ENCODE data around the gene BCOR. TPM values are rescaled to one million over a fixed set of nuclear protein-coding genes. Genes with fewer than 3 reads are reported as not detected.

BCOR gene
- total RNA-seq, 1 donor from 2014 or later, result 41.3 TPM

- no peak for DNase-seq (ENCODE audit: low spot score)
Observed at GRCh38 chrX:40112996-40113395, 15.2 kb upstream of the BCOR start.

DNA sequence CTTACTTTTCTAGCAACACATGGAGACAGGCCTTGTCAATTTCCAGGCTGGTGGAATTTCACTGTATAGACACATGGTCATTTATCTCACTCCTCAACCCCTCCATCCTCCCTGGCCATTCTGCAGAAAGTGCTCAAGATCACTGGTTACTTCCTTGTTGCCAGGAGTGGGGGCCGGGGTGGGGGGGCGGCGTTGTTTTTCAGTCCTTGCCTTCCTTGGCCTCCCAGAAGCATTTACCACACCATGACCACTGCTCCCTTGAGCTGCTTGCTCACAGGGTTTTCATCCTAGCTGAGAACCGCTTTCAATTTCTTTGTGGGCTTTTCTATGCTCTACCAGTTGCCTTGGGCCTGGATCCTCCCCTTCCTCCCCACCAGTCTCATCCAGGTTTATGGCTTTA lies 14.1 kb upstream of the BCOR start:
- DNase-seq (ENCODE audit: low spot score), result no peak

DNA sequence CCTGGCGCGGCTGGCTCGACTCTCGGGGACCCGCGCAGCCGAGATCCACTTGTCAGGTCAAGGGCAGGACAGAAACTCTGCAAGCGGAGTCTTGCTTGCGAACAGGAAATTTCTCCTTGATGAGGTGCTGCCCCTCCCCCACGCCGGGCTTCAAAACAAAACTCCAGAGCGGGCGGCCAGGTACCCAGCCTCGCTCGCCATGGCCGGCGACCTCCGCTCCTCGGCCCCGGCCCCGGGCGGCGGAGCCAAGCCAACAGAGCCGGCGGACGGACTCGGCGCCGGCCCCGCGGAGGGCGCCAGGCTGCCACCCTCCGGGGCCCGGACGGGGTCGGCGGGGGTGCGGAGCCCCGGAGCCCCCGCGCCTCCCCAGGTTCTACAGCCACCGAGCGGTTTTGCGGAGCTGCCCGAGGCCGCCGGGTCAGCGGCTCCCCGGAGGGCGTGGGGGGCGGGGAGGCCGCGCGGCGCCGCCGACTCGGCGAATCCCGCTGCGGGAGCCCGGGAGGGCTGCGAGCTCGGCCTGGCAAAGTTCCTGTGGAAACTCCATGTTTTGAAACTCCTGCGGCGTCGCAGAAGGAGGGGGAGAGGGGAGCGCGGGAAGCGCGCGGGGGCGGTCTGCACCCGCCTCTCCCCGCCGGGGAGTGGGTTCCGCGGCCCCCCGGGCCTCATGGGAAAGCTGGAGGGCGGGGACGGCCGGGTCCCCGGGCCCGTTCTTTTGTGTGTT lies 11.7 kb upstream of the BCOR start:
- DNase-seq (ENCODE audit: low spot score), result no peak

DNA sequence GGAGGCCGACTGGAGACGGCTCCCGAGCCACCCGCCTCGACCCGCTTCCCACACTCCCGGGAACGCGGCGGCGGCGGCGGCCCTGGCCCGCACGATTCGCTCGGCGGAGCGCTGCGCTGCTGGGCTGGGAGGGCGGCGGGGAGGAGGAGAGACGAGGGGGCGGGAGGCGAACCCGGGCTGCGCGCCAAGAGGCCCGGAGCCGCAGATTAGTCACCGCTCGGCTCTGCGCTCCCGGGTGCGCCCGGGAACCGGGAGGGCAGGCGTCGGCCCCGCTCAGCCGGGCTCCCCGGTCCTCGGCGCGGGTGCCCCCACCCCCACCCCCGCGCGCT lies 11.2 kb upstream of the BCOR start:
- peak; percentile 76 for DNase-seq (ENCODE audit: low spot score)

DNA sequence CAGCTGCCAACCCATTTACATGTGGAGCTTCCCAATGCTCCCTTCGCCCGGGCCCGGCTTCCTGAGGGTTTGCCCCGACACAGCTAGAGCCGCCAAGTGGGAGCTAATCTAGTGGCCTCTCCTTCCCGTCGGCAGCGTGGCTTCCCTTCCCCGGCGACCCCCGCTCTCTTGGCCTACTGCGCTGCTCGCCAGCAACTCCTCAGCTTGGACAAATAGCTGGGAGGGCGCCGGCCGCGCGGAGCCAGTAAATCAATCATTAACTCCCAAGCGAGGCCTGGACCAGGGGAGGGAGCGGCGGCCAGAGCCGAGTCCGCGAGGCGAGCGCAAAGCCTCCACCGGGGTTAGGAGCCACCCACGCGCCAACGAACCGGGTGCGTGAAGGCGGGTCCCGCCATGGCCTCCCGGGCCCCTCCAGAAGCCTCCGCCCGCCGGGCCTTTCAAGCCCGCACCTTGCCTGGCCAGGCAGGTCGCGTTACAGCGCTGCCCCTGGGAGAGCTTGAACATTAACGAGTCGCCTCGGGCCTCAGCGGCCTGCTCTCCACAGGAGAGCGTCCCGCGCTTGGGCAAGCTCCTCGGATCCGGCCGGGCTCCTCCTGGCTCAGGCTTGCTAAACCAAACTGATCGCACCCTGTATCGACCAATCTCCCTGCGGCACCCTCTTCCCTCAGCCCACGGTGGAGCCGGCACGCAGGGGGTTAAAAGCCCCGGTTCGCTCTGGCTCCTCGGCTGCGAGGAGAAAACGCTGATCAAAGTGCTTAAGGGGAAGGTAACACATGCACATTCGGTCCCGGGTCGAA lies 10.6 kb upstream of the BCOR start:
- DNase-seq (ENCODE audit: low spot score), result no peak

GRCh38 chrX:40107291-40108161 lies 9.8 kb upstream of the BCOR start:
- DNase-seq (ENCODE audit: low spot score), result no peak

DNA sequence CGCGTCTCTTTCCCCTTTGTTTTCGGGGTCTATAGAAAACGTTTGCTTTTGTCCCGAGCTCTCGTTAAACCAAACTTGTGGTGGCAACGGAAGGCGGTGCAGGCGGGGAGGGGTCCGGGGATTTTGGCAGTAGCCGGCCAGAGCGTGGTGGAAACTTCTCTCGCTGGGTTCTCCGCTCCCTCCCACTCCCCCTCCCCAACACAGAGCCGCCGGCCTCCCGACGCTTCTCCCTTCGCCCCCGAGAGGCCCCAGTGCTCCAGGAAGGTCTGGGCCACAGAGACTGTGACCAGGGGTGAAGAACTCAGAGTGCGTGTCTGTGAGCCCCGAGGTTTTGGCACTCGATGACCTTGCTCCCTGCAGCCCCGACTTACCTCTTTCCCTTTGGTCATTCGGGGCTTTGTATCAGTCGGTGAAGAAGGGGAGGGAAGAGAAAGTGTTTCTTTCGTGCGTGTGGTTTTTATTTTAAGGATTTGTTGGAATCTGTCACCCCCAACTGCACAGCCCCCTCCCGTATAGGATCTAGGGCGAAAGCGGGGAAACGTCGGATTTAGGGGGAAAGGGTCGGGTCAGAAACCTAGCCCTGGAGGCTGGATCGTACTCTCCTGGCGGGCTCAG lies 9.0 kb upstream of the BCOR start:
- no peak for DNase-seq (ENCODE audit: low spot score)

- peak; percentile 79 for DNase-seq (ENCODE audit: low spot score)
Observed at GRCh38 chrX:40105835-40106675, 8.3 kb upstream of the BCOR start.

- DNase-seq (ENCODE audit: low spot score), result no peak
Observed at GRCh38 chrX:40104985-40105834, 7.5 kb upstream of the BCOR start.

DNA sequence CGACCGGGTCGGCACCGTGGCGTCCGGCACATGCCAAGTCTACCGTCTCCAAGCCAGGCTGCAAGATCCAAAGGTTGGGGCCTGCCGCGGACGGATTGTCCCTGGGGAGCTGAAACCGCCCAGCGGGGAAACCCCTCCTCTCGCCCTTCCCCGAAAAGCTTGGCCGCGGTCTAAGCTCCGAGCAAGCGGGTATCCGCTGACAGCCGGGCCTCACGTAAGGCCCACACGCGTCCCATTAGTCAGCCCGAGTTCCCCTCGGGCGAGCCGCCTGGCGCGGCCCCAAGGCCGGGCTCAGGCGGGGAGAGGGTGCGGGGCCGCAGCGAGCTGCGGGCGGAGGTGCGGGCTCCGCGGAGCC lies 6.8 kb upstream of the BCOR start:
- no peak for DNase-seq (ENCODE audit: low spot score)

- DNase-seq (ENCODE audit: low spot score), result no peak
Observed at GRCh38 chrX:40103565-40104323, 6.0 kb upstream of the BCOR start.

- no peak for DNase-seq (ENCODE audit: low spot score)
Observed at GRCh38 chrX:40102393-40103381, 4.9 kb upstream of the BCOR start.

DNA sequence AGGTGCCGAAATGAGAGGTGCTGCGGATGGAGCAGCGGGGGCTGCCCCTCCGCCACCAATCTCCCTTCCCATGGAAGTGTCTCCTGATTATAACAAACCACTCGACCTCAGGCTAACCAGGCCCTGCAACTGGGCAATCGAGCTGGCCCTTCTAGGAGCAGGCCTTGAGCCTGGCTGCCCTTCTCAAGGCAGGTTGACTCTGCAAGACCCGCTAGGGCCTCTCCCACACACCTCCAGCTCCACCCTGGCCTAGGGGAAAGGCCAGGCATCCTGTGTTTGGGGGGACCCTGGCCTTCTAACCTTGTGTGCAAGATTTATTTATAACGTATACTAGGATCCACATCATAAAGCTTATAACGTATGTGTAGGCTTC lies 3.7 kb upstream of the BCOR start:
- DNase-seq (ENCODE audit: low spot score), result no peak

DNA sequence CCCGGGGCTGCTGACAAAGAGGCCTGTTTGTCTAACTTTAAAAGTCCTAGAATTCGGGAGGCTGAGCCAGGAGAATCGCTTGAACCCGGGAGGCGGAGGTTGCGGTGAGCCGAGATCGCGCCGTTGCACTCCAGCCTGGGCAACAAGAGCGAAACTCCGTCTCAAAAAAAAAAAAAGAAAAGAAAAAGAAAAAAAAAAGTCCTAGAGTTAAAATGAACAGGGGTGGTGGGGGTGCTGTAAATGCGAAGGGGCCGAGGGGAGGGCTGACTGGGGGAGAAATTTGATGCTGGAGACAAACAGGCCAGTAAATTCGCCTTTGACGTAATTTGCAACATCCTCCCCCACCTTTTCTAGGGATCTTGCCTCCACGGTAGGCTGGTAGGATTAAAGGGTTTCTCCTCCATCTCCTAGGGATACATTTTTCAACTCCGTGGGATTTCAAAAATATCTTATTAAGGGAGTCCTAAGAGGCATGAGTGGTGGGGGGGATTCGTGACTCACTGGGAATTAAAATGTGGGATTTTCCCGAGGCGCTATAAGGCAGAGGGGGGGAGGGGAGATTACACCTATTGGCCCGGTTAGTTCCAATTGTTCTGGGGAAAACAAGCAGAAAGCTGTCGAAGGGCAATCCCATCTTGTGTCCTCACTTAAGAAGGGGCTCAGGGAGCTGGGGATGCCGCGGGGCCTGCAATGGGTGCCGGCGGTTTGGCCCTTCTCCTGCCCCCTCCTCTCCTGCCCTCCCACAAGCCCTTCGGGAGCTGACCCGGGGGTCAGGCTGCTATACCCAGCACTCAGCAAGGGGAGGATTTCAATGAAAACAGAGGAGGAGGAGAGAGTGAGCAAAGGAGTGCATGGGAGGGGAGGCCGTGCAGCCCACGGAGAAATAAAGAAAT lies 3.0 kb upstream of the BCOR start:
- DNase-seq (ENCODE audit: low spot score), result no peak

- no peak for DNase-seq (ENCODE audit: low spot score)
Observed at GRCh38 chrX:40100141-40100536, 2.4 kb upstream of the BCOR start.

DNA sequence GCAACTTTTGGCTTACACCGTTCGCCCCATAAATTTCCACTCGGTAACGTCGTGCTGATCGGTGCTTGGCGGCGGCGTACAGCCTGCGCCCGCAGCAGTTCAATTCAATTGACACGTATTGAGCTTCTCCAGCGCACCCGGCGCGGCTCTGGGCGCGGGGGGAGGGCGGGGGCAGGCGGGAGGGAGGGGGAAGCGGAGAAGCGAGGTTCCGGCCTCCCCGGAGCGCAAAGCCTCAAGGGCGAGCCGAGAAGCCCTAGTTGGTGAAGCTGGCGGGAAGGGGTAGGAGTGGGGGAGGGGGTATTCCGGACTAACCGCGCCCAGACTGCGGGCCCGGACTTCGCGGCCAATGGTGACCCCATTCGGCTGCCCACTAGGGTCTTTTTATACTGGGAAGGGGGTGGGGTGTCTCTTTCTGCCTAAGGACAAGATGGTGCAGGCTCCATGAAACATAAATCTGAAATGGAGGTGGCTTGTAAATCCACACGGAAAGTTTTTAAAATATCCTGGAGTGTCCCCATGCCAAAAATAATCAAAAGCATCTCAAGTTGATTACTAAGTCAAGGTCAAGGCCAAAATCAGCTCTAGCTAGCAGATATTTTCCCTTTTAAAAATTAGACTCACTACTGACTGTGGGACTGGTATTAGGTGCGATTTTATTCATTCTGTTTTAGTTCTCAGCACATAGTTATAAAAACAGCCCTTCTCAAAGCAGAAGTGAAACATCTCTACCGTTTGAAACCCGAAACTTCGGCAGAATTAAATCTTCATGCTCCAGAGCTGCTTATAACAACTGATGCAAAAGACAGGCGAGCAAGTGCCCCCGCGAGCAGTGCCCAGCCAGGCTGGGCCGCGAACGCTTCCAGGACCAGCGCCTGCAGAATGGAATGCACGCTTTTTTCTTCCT lies 1.5 kb upstream of the BCOR start:
- no peak for DNase-seq (ENCODE audit: low spot score)
